H1 (cell line): ENCODE measurements around the gene UROC1.

Experiments used
- BRCA1 ChIP-seq: IDR thresholded peaks from 2 replicates; pipeline ENCODE4 v1.6.1; 2012; ENCODE audit warnings: low read depth, low read length, improper control_type of control experiment
- EGR1 ChIP-seq: IDR thresholded peaks from 2 replicates; pipeline ENCODE4 v1.6.1; 2011; ENCODE audit warnings: low read depth, low read length, borderline replicate concordance
- EZH2 ChIP-seq: fragments of 200-600 bp; sonication (generic); IDR thresholded peaks from 2 replicates; pipeline ENCODE4 v1.7.1; 2012; ENCODE audit warnings: low read depth, mild to moderate bottlenecking, moderate library complexity, low read length, inconsistent platforms; ENCODE audit not compliant: severe bottlenecking
- RAD21 ChIP-seq, 2 experiments: IDR thresholded peaks in 1 of 2; conservative IDR thresholded peaks in 1 of 2; 2 replicates each; pipeline ENCODE4 v1.6.1; 2011; ENCODE audit warnings: low read depth in 2 of 2, low read length in 2 of 2, improper control_type of control experiment in 1 of 2, inconsistent platforms in 1 of 2, mild to moderate bottlenecking in 1 of 2, moderate library complexity in 1 of 2
- SUZ12 ChIP-seq: fragments of 200-600 bp; sonication (generic); IDR thresholded peaks from 2 replicates; pipeline ENCODE4 v1.6.1; 2012; ENCODE audit warnings: mild to moderate bottlenecking, inconsistent platforms, low read length, moderate library complexity, mixed read lengths
- TF ChIP-seq, protein P1 (sequence below), 3 experiments: IDR thresholded peaks; 1 replicate in 2 of 3; 2 replicates in 1 of 3; pipeline versions ENCODE4 v1.5.1 to v1.6.1; 2011; ENCODE audit warnings: low read length in 3 of 3, mild to moderate bottlenecking in 3 of 3, inconsistent platforms in 2 of 3, low read depth in 1 of 3, moderate library complexity in 1 of 3; ENCODE audit not compliant: insufficient read depth in 1 of 3; ENCODE audit errors: control extremely low read depth in 1 of 3

DNA sequence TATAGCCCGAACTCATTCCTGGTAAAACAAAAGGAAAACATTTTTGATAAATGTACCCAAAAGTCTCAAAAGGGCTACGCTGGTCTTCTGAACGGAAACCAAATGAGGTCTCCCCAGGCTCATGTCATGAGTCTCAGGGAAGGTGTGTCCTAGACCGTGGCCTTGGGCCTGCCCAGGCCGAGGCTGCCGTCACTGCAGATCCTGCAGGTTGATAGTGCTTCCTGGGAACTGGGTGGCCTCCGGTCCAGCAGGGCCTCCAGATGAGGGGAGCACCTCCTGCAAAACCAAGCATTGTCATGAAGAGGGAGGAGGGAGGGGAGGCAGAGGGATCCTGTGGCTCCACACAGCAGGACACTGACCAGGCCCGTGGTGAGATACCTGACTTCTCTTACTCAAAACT is 79.4 kb downstream of the UROC1 start:
- TF ChIP-seq, protein P1, sequence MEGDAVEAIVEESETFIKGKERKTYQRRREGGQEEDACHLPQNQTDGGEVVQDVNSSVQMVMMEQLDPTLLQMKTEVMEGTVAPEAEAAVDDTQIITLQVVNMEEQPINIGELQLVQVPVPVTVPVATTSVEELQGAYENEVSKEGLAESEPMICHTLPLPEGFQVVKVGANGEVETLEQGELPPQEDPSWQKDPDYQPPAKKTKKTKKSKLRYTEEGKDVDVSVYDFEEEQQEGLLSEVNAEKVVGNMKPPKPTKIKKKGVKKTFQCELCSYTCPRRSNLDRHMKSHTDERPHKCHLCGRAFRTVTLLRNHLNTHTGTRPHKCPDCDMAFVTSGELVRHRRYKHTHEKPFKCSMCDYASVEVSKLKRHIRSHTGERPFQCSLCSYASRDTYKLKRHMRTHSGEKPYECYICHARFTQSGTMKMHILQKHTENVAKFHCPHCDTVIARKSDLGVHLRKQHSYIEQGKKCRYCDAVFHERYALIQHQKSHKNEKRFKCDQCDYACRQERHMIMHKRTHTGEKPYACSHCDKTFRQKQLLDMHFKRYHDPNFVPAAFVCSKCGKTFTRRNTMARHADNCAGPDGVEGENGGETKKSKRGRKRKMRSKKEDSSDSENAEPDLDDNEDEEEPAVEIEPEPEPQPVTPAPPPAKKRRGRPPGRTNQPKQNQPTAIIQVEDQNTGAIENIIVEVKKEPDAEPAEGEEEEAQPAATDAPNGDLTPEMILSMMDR (IDR thresholded peaks at IDR 0.05; ENCODE audit: control extremely low read depth in 1 of 3, insufficient read depth in 1 of 3, low read depth in 1 of 3, low read length in 3 of 3) = no peak
- no peak for TF ChIP-seq BRCA1
- no peak for TF ChIP-seq EGR1
- no peak for TF ChIP-seq RAD21 (IDR thresholded peaks at IDR 0.05 in 1 of 2, conservative IDR thresholded peaks at IDR 0.05 in 1 of 2; ENCODE audit: low read depth in 2 of 2, low read length in 2 of 2)
- no peak for TF ChIP-seq EZH2
- no peak for TF ChIP-seq SUZ12
